MM.1S (cell line): ENCODE measurements around the gene SLC6A11.

ENCODE experiments used
- DNase-seq: peaks from one replicate; pipeline ENCODE4 v3.0.0-alpha.2; 2015
- H2AFZ ChIP-seq: fragments of 300-600 bp; sonication (generic); 2 replicates; pipeline ENCODE4 v1.6.0; 2016; ENCODE audit warnings: antibody characterized with exemption, low read length
- H3F3A ChIP-seq: fragments of 300-600 bp; sonication (generic); 2 replicates; pipeline ENCODE4 v1.6.1; 2016; ENCODE audit warnings: mild to moderate bottlenecking, antibody characterized with exemption, low read length, moderate library complexity, mixed read lengths; ENCODE audit not compliant: insufficient read depth
- H3K27ac ChIP-seq: fragments of 300-600 bp; sonication (generic); 2 replicates; pipeline ENCODE4 v1.5.1; 2016; ENCODE audit warnings: mild to moderate bottlenecking, low read length
- H3K27me3 ChIP-seq: fragments of 300-600 bp; sonication (generic); replicated peaks from 2 replicates; pipeline ENCODE4 v1.6.0; 2016; ENCODE audit warnings: low read length; ENCODE audit not compliant: insufficient read depth
- H3K36me3 ChIP-seq: fragments of 300-600 bp; sonication (generic); replicated peaks from 2 replicates; pipeline ENCODE4 v1.6.1; 2016; ENCODE audit warnings: mild to moderate bottlenecking, low read length, mixed read lengths; ENCODE audit not compliant: insufficient read depth
- H3K4me1 ChIP-seq: fragments of 300-600 bp; sonication (generic); 2 replicates; pipeline ENCODE4 v1.6.1; 2016; ENCODE audit warnings: low read length, mixed read lengths
- H3K4me2 ChIP-seq: fragments of 300-600 bp; sonication (generic); 2 replicates; pipeline ENCODE4 v1.6.0; 2016; ENCODE audit warnings: low read depth, low read length
- H3K4me3 ChIP-seq: fragments of 300-600 bp; sonication (generic); 2 replicates; pipeline ENCODE4 v1.5.1; 2016; ENCODE audit warnings: low read length, mixed read lengths
- H3K79me2 ChIP-seq: fragments of 300-600 bp; sonication (generic); 2 replicates; pipeline ENCODE4 v1.6.1; 2016; ENCODE audit warnings: mixed run types, low read length, mixed read lengths
- H3K9ac ChIP-seq: fragments of 300-600 bp; sonication (generic); 2 replicates; pipeline ENCODE4 v1.6.1; 2016; ENCODE audit warnings: low read length, mixed read lengths
- H3K9me2 ChIP-seq: fragments of 300-600 bp; sonication (generic); replicated peaks from 2 replicates; pipeline ENCODE4 v1.6.1; 2016; ENCODE audit warnings: mild to moderate bottlenecking, low read length, mixed read lengths; ENCODE audit not compliant: insufficient read depth
- H3K9me3 ChIP-seq: fragments of 300-600 bp; sonication (generic); replicated peaks from 2 replicates; pipeline ENCODE4 v1.6.1; 2016; ENCODE audit warnings: mild to moderate bottlenecking, low read length, mixed read lengths; ENCODE audit not compliant: insufficient read depth
- H4K20me1 ChIP-seq: fragments of 300-600 bp; sonication (generic); 2 replicates; pipeline ENCODE4 v1.6.1; 2016; ENCODE audit warnings: mild to moderate bottlenecking, low read length, moderate library complexity, mixed read lengths; ENCODE audit not compliant: insufficient read depth
- EZH2 ChIP-seq: fragments of 300-600 bp; sonication (generic); optimal IDR thresholded peaks from 2 replicates; pipeline ENCODE3; 2017; ENCODE audit warnings: low read depth, mild to moderate bottlenecking, antibody characterized with exemption, low read length, mixed read lengths
- EZH2phosphoT487 ChIP-seq: fragments of 300-600 bp; sonication (generic); IDR thresholded peaks from 2 replicates; pipeline ENCODE4 v1.6.1; 2018; ENCODE audit warnings: antibody characterized with exemption, low read length
- TF ChIP-seq, protein P1 (sequence below): fragments of 300-600 bp; sonication (generic); IDR thresholded peaks from 2 replicates; pipeline ENCODE4 v1.5.1; 2016; ENCODE audit warnings: antibody characterized with exemption, low read length, mixed read lengths

SLC6A11 gene

DNA sequence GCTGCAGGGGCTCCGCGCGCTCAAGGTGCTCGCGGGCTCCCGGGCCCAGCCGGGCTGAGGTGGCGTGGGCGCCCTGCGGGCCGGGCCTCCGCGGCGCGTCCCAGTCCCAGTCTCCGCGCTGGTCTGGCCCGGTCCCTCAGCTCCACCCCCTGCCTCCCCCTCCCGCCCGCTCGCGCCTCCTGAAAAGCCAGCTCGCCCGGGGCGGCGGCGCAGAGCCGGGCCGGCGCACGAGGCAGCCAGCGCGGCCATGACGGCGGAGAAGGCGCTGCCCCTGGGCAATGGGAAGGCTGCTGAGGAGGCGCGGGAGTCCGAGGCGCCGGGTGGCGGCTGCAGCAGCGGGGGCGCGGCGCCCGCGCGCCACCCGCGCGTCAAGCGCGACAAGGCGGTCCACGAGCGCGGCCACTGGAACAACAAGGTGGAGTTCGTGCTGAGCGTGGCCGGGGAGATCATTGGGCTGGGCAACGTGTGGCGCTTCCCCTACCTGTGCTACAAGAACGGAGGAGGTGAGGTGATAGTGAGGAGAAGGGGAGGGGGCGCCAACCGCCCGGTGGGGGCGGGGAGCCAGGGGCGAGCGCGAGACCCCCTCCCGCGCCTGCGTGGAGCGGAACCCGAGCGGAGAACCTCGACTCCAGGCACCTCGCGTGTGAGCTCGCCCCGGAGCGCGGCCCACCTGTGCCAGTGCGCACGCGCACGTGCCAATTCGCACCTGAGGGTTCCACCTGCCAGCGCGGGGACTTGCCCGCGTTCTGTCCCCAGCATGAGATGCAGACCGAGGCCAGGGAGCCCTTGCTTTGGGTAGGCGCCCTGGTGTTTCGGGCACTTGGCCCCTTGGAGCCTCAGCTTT is at the start of gene SLC6A11:
Gene SLC6A11 (plus strand): TSS at position 210 of the 844 bp plus-strand sequence. CDS start 38 bp downstream, at position 248.
- Histone ChIP-seq H3K27me3 (peaks cover 6% of the 10 kb centered on the region; the same call in 1 of the 2 replicates), H3K9ac (no peak within 1 kb of the TSS)

DNA sequence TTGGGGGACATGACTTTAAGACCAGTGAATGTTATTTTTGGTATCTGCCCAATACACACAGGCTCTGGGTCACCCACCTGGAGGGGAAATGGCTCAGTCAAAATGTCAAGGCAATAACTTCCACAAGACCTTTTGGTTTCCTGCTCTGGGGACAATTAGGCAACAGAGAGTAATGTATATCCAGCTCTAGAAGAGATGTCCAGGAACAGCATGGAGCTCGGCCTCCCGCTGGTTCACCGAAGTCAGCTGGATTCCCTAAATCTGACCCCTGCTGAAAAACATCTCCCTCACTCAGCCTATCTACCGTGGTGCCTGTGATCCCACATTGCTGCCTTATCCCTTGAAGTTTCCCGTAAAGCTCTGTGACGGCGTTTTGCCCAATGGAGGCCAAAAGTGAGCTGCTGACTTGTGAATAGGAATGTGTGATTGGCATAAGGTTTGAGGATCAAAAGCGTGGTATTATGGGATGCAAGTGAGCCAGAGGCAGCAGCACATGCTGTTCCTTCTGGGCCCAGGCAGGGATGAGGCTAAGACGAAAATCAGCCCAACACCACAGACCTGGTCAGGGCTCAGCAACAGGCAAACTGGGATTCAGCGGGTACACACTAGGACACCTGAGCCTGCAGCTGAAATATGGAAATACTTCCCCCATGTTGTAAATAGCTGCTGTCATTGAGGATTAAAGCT is 47.2 kb upstream of the SLC6A11 start:
- Histone ChIP-seq H4K20me1 (no peaks in the 10 kb centered on the region), H3K27ac (no peak overlapping the region), H3K36me3 (no peaks in the 10 kb centered on the region), H3K4me3 (no peak overlapping the region), H3K4me1 (no peaks in the 10 kb centered on the region), H3K27me3 (peaks cover 16% of the 10 kb centered on the region; the same call in 1 of the 2 replicates), H3K79me2 (no peaks in the 10 kb centered on the region), H3K9ac (no peak overlapping the region), H2AFZ (no peak overlapping the region), H3K9me2 (no peaks in the 10 kb centered on the region), H3F3A (no peaks in the 10 kb centered on the region), H3K4me2 (no peak overlapping the region), H3K9me3 (no peaks in the 10 kb centered on the region)
- DNase-seq: no peak
- TF ChIP-seq, protein P1, sequence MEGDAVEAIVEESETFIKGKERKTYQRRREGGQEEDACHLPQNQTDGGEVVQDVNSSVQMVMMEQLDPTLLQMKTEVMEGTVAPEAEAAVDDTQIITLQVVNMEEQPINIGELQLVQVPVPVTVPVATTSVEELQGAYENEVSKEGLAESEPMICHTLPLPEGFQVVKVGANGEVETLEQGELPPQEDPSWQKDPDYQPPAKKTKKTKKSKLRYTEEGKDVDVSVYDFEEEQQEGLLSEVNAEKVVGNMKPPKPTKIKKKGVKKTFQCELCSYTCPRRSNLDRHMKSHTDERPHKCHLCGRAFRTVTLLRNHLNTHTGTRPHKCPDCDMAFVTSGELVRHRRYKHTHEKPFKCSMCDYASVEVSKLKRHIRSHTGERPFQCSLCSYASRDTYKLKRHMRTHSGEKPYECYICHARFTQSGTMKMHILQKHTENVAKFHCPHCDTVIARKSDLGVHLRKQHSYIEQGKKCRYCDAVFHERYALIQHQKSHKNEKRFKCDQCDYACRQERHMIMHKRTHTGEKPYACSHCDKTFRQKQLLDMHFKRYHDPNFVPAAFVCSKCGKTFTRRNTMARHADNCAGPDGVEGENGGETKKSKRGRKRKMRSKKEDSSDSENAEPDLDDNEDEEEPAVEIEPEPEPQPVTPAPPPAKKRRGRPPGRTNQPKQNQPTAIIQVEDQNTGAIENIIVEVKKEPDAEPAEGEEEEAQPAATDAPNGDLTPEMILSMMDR: no peak
- no peak for TF ChIP-seq EZH2phosphoT487

More for the DNA sequence above, at the start of gene SLC6A11:
- Histone ChIP-seq H3F3A (no peaks in the 10 kb centered on the region), H3K27ac (no peak within 1 kb of the TSS), H2AFZ (no peak within 1 kb of the TSS), H3K36me3 (no peaks in the 10 kb centered on the region), H3K79me2 (no peaks in the 10 kb centered on the region), H3K9me3 (no peaks in the 10 kb centered on the region), H3K4me1 (no peaks in the 10 kb centered on the region), H3K4me3 (no peak within 1 kb of the TSS), H4K20me1 (no peaks in the 10 kb centered on the region), H3K4me2 (no peak within 1 kb of the TSS), H3K9me2 (no peaks in the 10 kb centered on the region)
- TF ChIP-seq, protein P1: no peak
- TF ChIP-seq EZH2phosphoT487: no peak
- no peak for TF ChIP-seq EZH2
- no peak for DNase-seq

- H3K4me1 ChIP-seq: no peaks in the 10 kb centered on the region
- no peaks in the 10 kb centered on the region for H3F3A ChIP-seq
- no peaks in the 10 kb centered on the region for H4K20me1 ChIP-seq
- no peak overlapping the region for H2AFZ ChIP-seq
- H3K4me3 ChIP-seq: no peak overlapping the region
- H3K27ac ChIP-seq: no peak overlapping the region
- no peaks in the 10 kb centered on the region for H3K9me2 ChIP-seq
- no peaks in the 10 kb centered on the region for H3K9me3 ChIP-seq
- peaks cover 26% of the 10 kb centered on the region for H3K27me3 ChIP-seq
- no peak for DNase-seq
- no peak for TF ChIP-seq EZH2
- no peak for TF ChIP-seq EZH2phosphoT487
- TF ChIP-seq, protein P1: no peak
- H3K79me2 ChIP-seq: no peaks in the 10 kb centered on the region
- H3K9ac ChIP-seq: no peak overlapping the region
- H3K36me3 ChIP-seq: no peaks in the 10 kb centered on the region
- no peak overlapping the region for H3K4me2 ChIP-seq
Observed at GRCh38 chr3:10770547-10770946, 45.5 kb upstream of the SLC6A11 start.
